Nephron progenitor cell (in vitro differentiated cells): Measurements from ENCODE around the gene TPMT.

Experiments
- DNase-seq: peaks from one replicate; pipeline ENCODE4 v3.0.0; 2021
- H3K27ac Mint-ChIP-seq: 2 replicates; pipeline ENCODE4 v1.8.0; 2021; ENCODE audit warnings: mild to moderate bottlenecking, moderate library complexity, mixed read lengths
- H3K27me3 Mint-ChIP-seq: 2 replicates; pipeline ENCODE4 v1.8.0; 2021; ENCODE audit warnings: mild to moderate bottlenecking, low read depth, mixed read lengths; ENCODE audit not compliant: poor library complexity
- H3K36me3 Mint-ChIP-seq: 2 replicates; pipeline ENCODE4 v1.8.0; 2021; ENCODE audit warnings: low read depth, mixed read lengths
- H3K4me1 Mint-ChIP-seq: 2 replicates; pipeline ENCODE4 v1.8.0; 2021; ENCODE audit warnings: mixed read lengths
- H3K4me3 Mint-ChIP-seq: 2 replicates; pipeline ENCODE4 v1.8.0; 2021; ENCODE audit warnings: mild to moderate bottlenecking, moderate library complexity, mixed read lengths
- H3K9me3 Mint-ChIP-seq: 2 replicates; pipeline ENCODE4 v1.8.0; 2021; ENCODE audit warnings: mild to moderate bottlenecking, moderate library complexity, mixed read lengths
- CTCF ChIP-seq: fragments of 200-600 bp; sonication (generic); IDR thresholded peaks from 2 replicates; pipeline ENCODE4 v1.5.0; 2021; ENCODE audit warnings: antibody characterized with exemption

The TPMT gene

GRCh38 chr6:18101873-18102272, 53.0 kb downstream of the TPMT start:
- TF ChIP-seq CTCF: no peak
- H3K4me1 Mint-ChIP-seq: no peaks in the 10 kb centered on the region
- H3K4me3 Mint-ChIP-seq: no peak overlapping the region
- peaks cover 11% of the 10 kb centered on the region for H3K27me3 Mint-ChIP-seq
- H3K36me3 Mint-ChIP-seq: no peaks in the 10 kb centered on the region
- no peak overlapping the region for H3K27ac Mint-ChIP-seq
- H3K9me3 Mint-ChIP-seq: peaks cover 8% of the 10 kb centered on the region
- DNase-seq: no peak

- Mint-ChIP-seq H3K36me3 (no peaks in the 10 kb centered on the region), H3K27me3 (peaks cover 11% of the 10 kb centered on the region), H3K9me3 (peaks cover 6% of the 10 kb centered on the region), H3K4me1 (no peaks in the 10 kb centered on the region), H3K4me3 (no peak overlapping the region), H3K27ac (no peak overlapping the region)
- DNase-seq: no peak
- no peak for TF ChIP-seq CTCF
Observed at GRCh38 chr6:18101271-18101670, 53.6 kb downstream of the TPMT start.

GRCh38 chr6:18100296-18100695, 54.6 kb downstream of the TPMT start:
- no peak overlapping the region for H3K4me3 Mint-ChIP-seq
- H3K4me1 Mint-ChIP-seq: no peaks in the 10 kb centered on the region
- no peak for TF ChIP-seq CTCF
- no peaks in the 10 kb centered on the region for H3K36me3 Mint-ChIP-seq
- H3K27me3 Mint-ChIP-seq: peaks cover 11% of the 10 kb centered on the region
- no peak for DNase-seq
- H3K9me3 Mint-ChIP-seq: no peaks in the 10 kb centered on the region
- H3K27ac Mint-ChIP-seq: no peak overlapping the region

- TF ChIP-seq CTCF: no peak
- Mint-ChIP-seq H3K4me3 (no peak overlapping the region), H3K36me3 (no peaks in the 10 kb centered on the region), H3K27me3 (peaks cover 8% of the 10 kb centered on the region), H3K9me3 (no peaks in the 10 kb centered on the region), H3K4me1 (no peaks in the 10 kb centered on the region), H3K27ac (no peak overlapping the region)
- DNase-seq: no peak
Observed at GRCh38 chr6:18099511-18099910, 55.4 kb downstream of the TPMT start.

- Mint-ChIP-seq H3K27ac (no peak overlapping the region), H3K4me3 (no peak overlapping the region), H3K27me3 (no peaks in the 10 kb centered on the region), H3K4me1 (no peaks in the 10 kb centered on the region), H3K9me3 (peaks cover 6% of the 10 kb centered on the region), H3K36me3 (no peaks in the 10 kb centered on the region)
- no peak for TF ChIP-seq CTCF
- no peak for DNase-seq
Observed at GRCh38 chr6:18096423-18096822, 58.5 kb downstream of the TPMT start.

- no peak overlapping the region for H3K4me3 Mint-ChIP-seq
Observed at GRCh38 chr6:18091382-18091781, 63.5 kb downstream of the TPMT start.

More at GRCh38 chr6:18091382-18091781, 63.5 kb downstream of the TPMT start:
- no peak for DNase-seq
- H3K4me1 Mint-ChIP-seq: no peaks in the 10 kb centered on the region
- peaks cover 21% of the 10 kb centered on the region for H3K9me3 Mint-ChIP-seq
- TF ChIP-seq CTCF: no peak
- H3K27me3 Mint-ChIP-seq: peaks cover 3% of the 10 kb centered on the region
- H3K27ac Mint-ChIP-seq: no peak overlapping the region
- H3K36me3 Mint-ChIP-seq: no peaks in the 10 kb centered on the region
